Stimulated activated CD8-positive, alpha-beta memory T cell treated with anti-CD3 and anti-CD28 coated beads, Interleukin-15, amount 100 ng/mL, for 1 hour (primary cell): ENCODE results near the gene BBS9.

Experiments used
- DNase-seq: peaks from one replicate; pipeline ENCODE4 v3.0.0-alpha.2; 2020; ENCODE audit warnings: low read depth

BBS9 gene

DNA sequence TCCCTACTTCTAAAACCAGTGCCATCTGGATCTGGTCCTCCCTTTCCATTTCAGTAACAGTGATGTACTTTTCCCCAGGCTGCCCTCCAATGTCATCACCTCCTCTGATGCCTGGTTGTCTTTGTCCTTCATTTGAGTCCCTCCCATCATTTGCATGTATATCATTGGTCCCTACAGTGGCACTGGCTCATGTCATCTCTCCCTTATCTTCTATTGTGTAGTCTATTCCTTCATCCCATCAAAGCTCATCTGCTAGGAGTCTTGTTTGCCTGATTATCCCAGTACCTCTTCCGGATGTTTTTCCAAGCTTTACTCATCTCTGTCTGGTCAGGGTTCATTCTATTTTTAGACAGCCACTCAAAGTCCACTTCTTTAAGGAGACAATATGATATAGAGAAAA lies 483.1 kb downstream of the BBS9 start:
- no peak for DNase-seq

DNA sequence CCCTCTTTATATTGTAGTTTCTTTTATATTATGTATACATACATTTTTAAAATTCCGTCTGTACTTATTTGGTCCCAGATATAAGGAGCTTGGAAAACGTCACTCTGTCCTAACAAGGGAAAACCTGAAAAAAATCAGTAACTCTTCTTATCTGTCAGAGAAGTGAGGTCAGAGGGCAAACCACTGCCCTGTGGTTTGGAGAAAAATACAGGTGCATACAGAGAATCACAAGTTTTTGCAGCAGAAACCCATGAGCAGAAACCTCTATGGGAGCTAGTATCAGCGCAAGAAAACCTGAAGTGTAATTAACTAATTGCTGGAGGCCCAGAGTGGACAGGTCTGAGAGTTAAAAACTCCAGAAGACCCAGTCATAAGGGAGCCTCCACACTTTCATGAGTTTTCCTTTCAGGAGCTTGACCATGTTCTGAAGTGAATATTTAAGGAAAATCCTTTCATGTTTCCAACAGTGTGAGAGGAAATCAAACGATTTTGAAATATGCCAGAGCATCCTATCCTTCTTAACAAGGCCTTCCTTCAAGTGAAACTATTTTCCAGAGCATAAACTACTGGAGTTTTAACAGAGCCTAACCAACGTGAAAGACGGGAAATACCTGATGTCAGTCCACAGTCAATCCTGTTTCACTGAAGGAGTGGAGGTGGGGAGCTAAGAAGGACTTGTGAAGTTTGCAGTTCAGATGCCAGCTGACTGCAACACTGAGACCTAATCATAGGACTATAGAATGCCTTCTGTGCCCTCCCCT lies 485.2 kb downstream of the BBS9 start:
- DNase-seq: no peak

DNA sequence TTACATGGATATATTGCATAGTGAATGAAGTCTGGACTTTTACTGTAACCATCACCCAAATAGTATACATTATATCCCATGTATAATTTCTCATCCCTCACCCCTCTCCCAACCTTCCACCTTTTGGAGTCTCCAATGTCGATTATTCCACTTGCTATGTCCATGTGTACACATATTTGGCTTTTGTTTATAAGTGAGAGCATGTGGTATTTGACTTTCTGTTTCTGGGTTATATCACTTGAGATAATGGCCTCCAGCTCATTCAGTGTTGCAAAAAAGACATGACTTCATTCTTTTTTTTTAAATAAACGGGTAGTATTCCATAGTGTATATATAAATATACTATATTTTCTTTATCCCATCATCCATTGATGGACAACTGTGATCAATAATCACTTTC lies 487.4 kb downstream of the BBS9 start:
- DNase-seq: no peak

DNA sequence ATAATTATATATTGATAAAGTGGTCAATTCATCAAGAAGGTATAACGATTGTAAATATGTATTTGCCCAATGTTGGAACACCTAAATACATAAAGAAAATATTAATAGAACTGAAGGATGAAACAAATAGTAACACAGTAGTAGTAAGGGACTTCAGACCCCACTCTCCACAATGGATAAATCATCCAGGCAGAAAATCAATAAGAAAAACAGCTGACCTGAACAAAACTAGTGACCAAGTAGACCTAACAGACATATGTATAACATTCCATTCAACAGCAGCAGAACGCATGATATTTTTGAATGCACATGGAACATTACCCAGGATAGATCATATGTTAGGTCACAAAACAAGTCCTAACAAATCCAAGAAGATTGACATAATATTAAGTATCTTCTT lies 489.9 kb downstream of the BBS9 start:
- DNase-seq: no peak

GRCh38 chr7:33623267-33623666 lies 493.9 kb downstream of the BBS9 start:
- DNase-seq: no peak

GRCh38 chr7:33624215-33624614 lies 494.9 kb downstream of the BBS9 start:
- DNase-seq: no peak

DNA sequence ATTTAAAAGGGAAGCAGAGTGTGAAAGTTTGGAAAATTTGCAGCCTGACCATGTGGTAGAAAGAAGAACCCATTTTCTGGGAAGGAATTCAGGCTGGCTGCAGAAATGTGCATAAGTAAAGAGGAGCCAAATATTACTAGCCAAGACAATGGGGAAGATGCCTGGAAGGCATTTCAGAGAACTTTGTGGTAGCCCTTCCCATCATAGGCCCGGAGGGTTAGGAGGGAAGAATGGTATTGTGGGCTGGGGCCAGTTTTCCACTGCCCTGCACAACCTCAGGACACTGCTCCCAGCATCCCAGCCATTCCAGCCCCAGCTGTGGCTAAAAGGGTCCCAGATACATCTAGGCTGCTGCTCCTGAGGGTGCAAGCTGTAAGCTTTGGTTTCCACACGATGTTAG lies 497.5 kb downstream of the BBS9 start:
- no peak for DNase-seq

- no peak for DNase-seq
Observed at GRCh38 chr7:33627741-33628140, 498.4 kb downstream of the BBS9 start.

DNA sequence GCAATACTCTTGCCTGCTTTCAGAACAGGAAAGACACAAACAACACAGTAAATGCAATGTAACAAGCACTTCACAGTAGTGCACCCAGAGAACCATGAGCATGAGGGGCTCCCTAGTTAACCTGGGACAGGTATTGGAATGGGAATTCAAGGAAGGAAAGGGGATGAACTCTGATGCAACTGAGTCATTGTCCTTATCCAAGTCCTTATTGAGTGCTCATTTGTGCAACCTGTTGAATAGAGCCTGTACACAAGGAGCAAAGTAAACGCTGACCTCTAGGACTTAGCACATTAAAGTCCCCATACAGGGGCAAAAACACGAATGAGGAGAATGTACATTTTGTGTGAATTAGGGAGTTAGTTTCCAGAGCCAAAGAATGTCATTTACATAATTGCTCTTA lies 499.5 kb downstream of the BBS9 start:
- no peak for DNase-seq

GRCh38 chr7:33630359-33630758 lies 501.0 kb downstream of the BBS9 start:
- DNase-seq: no peak

DNA sequence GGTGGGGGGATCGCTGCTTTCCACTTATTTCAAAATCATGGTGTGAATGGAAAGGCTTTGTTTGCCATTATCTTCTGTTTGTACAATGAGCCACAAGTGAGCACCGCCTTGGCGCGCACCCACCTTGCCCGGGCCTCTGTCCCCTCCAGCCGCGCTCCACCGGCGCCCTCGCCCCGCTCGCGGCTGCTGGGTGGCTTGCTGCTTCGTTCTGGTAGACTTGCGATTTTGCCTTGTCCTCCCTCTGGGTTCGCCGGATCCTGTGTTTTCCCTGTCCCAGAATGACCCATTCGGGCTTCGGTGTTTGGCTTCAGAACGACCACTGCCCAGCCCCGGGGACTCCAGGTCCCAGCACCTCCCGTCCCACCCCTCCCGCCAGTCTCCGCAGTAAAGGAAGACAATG lies 503.0 kb downstream of the BBS9 start:
- no peak for DNase-seq

DNA sequence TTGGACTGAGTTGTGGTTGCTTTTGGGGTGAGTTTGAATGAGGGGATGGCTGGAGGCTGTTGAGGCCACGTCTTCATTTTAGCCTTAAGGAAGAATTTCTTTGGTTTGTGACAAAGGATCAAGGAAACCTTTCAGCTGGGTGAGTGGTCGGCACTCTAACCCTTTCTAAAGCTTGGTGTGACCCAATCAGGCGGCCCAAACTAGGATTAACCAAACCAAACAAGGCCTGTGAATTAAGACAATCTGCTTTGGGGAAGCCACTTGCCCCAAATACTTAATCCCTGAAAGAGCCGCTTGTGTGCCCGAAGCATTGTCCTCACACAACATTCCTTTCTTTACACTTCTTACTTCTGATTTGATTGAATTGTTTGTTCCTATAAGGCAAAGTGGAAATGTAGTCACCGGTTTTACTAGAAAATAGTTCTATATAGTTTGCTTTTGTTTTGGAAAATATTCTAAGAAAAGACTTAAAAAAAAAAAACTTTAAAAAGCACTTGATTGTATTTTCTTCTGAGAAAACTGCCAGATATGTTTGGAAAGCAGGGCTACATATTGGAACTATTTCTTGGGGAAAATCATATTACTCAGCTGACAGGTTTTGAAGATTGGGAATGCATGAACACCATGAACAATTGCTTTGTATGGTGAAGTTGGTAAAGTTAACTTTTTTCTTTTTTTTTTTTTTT lies 503.6 kb downstream of the BBS9 start:
- no peak for DNase-seq

DNA sequence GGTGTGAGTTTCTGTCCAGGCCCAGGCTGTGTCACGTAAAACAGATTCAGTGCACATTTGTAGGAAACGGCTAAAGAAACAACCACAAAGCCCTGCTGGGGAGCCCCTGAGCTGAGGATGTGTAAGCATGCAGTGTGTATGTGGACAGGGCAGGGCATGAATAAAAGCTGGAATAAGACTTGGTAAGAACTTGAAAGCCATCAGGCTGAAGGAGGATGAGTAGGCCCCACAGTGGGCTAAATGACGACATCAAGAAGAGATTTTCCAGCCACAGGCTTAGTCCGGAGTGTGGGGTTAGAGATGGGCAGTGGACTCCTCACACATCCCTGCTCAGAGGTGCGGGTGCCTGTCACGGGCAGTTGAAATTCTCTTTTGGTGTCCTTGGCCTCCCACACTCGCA lies 505.2 kb downstream of the BBS9 start:
- DNase-seq: no peak

GRCh38 chr7:33636359-33636758 lies 507.0 kb downstream of the BBS9 start:
- DNase-seq: no peak

- DNase-seq: no peak
Observed at GRCh38 chr7:33639552-33640197, 510.3 kb downstream of the BBS9 start.

- DNase-seq: no peak
Observed at GRCh38 chr7:33640741-33641140, 511.4 kb downstream of the BBS9 start.

DNA sequence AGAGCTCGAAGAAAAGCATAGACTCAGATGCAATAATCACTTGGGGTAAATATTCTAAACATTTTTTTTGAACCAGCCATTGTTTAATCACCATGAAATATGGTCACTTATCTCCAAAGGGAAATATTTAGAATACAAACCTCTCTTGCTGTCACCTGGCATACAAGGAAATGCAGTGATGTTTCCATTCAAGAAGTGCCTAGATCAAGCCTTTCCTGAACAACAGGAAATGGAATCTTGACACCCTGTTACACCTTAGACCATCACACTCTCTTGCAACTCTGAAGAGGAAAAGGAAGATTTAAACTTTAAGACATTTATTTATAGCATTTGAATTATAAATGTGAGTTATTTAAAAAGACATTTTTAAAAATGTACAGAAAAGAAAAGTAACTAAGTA lies 512.9 kb downstream of the BBS9 start:
- no peak for DNase-seq

DNA sequence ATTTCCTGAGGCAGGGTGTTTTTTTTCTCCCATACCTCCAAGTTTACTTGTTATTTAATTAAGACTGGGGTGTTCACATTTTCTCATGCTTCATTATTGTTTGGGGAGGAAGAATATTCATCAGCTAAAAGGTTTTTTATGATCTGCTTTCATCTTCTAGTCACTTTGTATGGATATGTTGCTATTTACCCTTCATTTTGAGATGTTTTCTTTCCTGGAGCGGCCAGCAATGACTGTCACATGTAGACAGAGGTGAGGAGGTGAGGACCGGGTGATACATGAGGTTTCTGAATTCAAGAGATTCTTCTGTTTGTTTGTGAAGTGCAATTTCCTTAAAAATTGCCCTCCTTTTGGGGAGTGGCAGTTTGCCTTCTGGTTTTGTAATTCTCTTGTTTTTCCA lies 514.2 kb downstream of the BBS9 start:
- DNase-seq: no peak

- DNase-seq: no peak
Observed at GRCh38 chr7:33644489-33644888, 515.1 kb downstream of the BBS9 start.

- no peak for DNase-seq
Observed at GRCh38 chr7:33645104-33645503, 515.7 kb downstream of the BBS9 start.

DNA sequence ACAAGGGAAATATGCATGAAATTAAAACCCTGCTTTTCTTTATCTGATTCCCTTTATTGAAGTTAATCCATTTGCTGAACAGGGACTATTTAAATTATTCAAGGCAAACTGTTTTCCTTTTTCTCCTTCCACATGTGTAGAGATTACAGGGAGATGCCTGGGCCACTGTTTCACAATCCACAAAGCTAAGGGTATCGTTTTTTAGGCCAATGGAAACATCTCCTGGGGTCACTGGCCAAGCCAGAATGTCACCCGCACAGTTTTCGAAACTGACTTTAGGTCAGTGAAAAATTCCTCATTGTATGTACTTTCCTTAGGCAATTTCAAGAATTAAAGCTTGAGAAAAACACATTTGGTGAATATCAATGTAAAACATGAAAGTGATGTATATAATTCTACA lies 516.8 kb downstream of the BBS9 start:
- no peak for DNase-seq

GRCh38 chr7:33646891-33647391 lies 517.6 kb downstream of the BBS9 start:
- DNase-seq: no peak
